CD4-positive, alpha-beta T cell treated with Interleukin-2 at 100 ng/mL for 4 hours (primary cell): Measurements from ENCODE around the gene TIMM23.

Experiments used
- DNase-seq: peaks from one replicate; pipeline ENCODE4 v3.0.0-alpha.2; 2020; ENCODE audit warnings: low spot score

Gene TIMM23

GRCh38 chr10:46052791-46053375 lies 80.6 kb downstream of the TIMM23 start:
- DNase-seq, result no peak
